HG02840 (cell line): ENCODE results near the gene F13A1.

Source experiments
- ATAC-seq: cut with Tn5 transposase; IDR thresholded peaks from one replicate; pipeline ENCODE4 v1.9.1; 2021; ENCODE audit warnings: mild to moderate bottlenecking, moderate library complexity, moderate number of reproducible peaks; ENCODE audit not compliant: unreplicated experiment, low FRiP score

The F13A1 gene

GRCh38 chr6:6248651-6249050, 71.8 kb downstream of the F13A1 start:
- ATAC-seq = no peak

- ATAC-seq = peak; percentile 85
Observed at GRCh38 chr6:6246544-6246943, 73.9 kb downstream of the F13A1 start.

DNA sequence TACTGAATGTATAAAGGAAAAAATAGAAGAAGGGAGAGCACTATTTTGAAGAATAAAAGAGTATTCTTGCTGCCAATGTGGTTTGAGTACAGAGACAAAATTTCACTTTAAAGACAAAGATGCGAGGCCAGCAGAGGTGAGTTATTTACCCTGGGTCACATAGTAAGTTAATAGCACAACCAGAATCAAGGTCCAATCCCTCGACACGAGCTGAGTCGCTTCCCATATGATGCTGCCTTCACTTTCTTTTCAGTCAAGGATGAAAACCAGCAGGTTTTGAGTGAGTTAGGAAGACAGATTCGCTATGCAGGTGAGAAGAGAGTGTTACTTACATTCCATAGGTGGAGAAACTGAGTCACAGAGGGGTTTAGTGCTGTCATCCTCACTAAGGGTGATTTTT, 75.8 kb downstream of the F13A1 start:
- no peak for ATAC-seq

DNA sequence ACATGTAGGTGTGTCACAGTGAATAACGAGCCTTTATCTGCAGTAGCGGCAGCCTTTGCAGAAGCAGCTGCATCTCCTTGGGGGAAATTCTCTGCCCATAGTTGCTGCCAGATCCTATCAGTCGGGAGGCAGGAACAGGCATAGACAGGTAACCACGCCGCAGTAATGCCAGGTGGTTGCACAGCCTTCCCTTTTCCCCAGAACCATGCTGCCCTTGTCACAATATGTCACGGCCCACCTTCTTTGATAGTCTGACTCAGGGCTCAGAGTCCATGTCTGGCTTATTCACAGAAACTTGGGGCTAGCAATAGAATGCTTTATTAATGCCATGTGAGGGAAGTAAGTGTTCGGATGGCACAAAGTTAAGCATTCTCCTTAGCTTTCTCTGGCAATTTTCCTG, 76.6 kb downstream of the F13A1 start:
- no peak for ATAC-seq

- no peak for ATAC-seq
Observed at GRCh38 chr6:6239598-6240581, 80.6 kb downstream of the F13A1 start.

DNA sequence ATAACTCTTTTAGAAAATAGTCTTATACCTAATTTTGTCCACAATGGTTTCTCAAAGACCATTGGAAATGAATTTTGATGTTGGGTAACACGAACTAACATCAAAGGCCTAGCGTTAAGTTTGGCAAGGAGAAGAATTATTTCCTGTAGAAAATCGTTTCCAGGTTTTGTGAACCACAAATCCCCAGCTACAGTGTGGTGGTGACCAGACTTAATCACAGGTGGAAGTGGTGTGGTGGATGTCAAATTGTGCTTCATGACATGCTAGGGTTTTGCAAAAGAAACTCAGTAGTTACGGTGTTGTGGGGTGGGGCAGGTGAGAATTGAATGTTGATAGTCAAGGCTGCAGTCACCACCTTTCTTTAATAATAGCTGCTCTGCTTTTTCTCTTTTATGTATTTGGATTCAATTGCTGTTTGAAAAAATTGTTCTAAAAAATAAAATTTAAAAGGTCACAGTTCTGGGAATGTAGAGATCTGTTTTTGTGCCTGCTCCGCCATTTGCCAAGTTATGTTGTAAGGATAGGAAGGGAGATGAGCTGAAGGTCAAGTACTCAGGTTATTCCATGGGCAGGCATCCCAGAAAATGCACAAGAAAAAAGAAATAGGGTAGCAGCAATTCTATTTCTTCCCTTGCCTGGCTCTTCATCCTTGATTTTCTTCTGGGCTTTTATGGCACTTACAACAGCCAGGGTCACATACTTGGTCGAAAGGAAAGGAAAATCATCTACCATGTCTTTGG, 83.6 kb downstream of the F13A1 start:
- ATAC-seq = no peak

DNA sequence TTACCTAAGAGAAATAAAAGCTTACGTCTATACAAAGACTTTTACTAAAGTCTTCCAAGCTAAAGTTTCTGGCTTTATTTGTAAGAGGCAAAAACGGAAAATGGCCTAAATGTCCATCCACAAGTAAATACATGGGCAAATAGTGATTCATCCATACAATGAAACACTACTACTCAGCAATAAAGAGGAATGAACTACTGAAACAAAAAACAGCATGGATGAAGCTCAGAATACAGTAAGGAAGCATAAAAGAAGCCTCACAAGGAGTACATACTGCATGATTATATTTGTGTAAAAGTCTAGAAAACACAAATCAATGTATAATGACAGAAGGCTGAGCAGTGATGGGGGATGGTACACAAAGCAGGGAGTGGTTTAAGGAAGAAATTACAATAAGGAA, 84.7 kb downstream of the F13A1 start:
- ATAC-seq = no peak

DNA sequence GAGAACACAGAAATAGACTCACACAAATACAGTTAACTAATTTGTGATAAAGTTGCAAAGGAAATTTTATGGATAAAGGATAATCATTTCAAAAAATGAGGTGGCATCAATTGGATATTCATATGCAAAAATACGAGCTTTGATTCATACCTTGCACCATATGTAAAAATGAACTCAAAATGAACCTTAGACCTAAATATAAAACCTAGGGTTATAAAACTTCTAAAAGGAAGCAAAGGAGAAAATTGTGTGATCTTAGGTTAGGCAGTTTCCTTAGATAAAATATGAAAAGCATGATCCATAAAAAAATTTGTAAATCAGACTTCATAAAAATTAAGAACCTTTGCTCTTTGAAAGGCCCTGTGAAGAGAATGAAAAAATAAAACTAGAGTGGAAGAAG, 85.5 kb downstream of the F13A1 start:
- no peak for ATAC-seq

DNA sequence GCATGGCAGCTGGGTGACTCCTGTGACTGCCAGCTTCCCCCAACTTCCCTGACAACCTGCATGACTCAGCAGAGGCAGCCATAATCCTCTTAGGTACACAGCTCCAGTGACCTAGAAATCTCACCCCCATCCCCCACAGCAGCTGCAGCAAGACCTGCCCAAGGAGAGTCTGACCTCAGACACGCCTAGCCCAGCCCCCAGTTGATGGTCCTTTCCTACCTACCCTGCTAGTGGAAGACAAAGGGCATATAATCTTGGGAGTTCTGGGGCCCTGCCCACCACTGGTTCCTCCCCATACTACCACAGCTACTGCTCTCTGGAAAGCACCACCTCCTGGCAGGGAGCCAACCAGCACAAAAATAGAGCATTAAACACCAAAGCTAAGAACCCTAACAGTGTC, 90.2 kb downstream of the F13A1 start:
- no peak for ATAC-seq

DNA sequence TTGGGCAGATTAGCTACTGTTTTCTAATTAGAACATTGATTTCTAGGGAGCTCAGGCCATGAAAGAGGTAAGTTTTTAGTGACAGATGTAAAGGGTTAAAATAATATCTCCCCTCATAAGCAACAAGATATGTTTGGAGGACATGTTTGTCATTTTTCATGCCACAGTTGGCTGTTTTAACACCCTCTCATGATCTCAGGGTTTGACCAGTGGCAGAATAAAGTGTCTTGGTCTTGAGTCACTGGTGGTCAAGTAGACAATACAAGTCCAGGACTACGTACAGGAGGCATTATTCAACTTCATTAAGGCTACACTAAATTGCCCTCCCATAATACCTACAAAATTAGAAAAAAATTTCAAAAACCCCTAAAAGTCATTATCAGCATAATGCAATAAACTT, 92.6 kb downstream of the F13A1 start:
- ATAC-seq = no peak

- ATAC-seq = no peak
Observed at GRCh38 chr6:6225885-6226529, 94.5 kb downstream of the F13A1 start.

DNA sequence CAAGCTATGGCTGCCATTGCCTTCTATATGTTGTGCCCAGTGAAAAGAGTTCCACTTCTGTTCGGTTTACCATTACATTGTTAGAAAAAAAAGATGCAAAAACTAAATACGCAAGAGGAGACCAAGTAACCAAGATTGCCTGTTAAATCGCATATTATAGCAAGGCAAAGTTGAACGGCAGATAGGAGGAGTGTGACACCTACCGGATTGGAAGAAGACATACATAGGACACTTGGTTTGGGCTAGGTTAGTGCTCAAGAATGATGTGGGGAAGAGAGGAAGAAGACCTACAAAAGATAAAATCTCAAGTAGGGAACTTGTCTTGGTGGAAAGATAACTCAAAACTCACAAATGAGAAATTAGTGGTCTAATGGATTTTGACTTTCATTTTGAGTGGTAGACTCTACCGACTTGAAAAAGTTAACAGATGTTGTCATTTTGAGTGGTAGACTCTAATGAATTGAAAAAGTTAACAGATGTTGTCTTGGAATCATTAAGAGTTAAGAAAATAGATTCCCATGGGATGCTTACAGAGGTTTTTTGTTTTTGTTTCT, 95.5 kb downstream of the F13A1 start:
- ATAC-seq = no peak

- no peak for ATAC-seq
Observed at GRCh38 chr6:6221787-6222535, 98.5 kb downstream of the F13A1 start.

DNA sequence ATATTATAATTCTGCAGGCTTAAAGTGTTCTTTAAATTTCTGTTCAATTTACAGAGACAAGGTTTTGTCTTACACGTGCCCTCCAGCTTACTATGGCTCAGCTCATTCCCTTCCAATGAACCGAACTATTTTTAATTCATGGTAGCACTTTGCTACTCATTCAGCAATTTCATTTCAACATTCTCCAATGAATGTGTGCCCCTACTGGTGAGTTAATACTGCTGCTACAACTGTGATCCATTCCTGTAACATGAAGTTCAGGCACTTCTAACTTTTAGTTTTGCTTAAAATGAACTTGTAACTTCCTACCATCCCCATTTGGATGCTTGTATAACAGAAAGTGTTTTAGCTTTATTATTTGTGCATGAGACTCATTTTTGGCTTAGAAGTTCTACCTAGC, 99.7 kb downstream of the F13A1 start:
- ATAC-seq = no peak

GRCh38 chr6:6219716-6220115, 100.7 kb downstream of the F13A1 start:
- no peak for ATAC-seq

DNA sequence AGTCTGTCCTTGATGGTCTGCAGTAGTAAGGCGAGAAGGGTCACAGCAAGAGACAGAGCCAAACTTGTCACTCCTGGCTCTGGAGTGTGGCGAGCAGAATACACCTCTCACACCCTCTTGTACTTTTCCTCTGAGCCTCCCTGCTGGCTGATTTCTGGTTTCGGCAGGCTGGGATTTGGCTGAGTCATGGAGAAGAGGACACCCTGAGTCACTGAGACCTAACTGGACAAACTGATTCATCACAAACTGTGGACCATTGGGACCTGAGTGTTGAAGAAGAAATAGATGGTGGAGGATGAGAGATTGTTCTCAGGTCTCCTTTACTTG, 101.7 kb downstream of the F13A1 start:
- ATAC-seq = no peak

DNA sequence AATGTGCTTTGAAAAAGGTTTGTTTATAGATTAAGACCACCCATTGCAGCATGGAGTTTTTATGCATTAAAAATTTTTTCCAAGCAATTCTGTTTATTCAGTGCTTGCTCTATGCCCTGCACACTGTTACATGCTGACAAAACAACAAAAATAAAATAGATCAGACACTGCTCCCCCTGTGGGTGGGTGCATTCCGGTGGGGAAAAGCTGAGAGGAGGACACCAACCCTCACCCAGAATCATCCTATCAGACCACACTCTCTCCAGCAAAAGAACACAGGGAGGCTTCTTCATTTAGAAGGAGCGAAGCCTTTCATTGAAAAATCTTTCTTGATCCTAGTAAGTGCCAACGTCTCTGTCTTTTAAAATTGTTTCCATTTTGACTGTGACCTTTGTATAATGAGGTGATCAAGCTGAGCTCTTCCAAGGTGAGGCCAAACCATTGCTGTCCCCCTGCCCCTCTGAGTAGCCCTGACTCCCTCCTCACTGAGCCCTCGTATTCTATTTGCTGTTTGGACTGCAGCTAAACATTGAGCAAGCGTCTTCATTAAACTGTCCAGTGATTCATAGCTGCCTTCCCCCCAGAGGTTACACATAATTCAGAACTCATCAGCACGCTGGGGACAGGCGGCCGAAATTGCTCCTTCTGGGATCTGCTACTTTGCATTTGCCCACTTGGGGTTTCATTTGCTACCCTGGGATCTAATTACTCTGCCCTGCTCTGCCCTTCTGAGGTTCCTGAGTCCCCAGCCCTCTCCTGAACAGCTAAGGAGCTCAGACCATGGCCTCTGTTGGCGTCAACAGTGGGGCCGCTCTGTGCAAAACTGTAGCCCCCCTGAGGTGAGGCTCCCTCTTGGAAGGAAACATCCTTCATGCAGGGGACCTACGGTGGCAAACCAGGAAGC, 102.4 kb downstream of the F13A1 start:
- no peak for ATAC-seq

DNA sequence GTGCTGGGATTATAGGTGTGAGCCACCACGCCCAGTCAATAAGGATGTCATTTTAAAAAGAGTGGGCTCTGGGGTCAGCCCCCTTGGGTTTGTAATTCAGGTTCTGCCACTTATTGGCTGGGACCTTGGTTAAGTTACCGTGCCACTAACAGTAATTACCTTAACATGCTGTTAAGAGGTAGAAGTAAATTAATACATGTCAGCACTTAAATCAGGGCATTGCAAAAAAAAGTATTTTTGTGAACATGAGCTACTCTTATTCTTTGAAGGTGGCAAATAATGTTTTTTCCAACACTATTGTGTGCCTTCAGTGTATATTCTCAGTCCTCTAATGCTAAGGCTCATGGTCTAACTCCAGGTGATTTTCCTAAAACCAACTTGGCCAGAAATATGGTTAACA, 109.5 kb downstream of the F13A1 start:
- no peak for ATAC-seq

DNA sequence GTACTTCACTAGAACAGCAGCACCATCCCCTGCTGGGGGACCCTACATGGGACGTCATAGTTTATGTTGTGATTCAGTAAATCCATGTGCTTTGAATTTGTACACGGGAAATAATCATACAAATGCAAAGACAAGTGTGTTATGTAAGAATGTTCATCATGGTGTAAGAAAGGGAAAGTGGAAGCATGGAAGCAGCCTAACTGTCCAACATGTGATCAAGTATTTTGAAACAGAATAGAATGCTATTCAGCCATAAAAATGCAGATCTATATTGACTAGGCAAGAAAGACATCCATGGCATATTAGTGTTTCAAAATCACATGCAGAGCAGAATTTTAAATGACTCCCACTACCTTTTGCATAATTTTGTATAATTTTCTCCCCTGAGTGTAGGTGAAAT, 117.6 kb downstream of the F13A1 start:
- no peak for ATAC-seq
